SIG-M5 (cell line): ENCODE results near the gene PCBP2.
"Not testable (repeated sequence)": the region's sequence is repeated elsewhere in the genome, so short reads cannot be mapped to it uniquely, and the experiment has no call there.

Experiments
- DNase-seq: peaks from one replicate; lab custom pipeline; 2025; lab: John Stamatoyannopoulos, UW

PCBP2 gene

DNA sequence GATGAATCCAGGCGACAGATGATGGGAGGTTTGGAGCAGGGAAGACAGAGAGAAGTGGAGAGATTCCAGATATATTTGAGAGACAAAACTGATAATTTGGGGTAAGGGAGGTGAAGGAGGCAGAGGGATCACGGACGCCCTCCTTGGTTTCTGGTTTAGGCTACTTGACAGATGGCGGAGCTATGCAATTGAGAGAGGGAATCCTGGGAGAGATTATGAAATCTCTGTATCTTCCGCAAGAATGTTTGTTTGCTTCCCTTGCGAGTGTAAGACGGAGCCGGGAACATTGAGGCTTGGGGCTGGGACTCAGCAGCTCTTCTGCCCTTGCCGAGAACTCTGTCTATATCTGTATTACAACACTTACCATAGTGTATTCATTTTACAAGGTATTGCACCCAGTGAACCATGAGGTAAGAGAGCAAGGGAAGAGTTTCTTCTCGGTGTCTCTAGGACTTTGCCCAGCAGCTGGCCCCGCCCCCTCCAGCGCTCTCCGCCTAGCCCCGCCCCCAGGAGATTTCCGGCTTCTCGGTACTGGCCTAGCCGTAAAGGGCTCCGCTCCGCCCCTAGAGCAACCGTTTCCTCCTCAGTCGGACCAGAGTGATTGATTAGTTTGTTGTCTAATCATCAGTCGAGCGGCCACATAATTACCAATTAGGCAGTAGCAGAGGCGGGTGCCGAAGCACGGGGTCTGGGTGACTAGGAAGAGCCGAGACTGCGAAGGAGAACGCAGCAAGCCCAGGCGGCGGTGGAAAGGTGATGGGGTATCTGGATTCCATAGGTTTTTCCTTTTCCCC is 10.7 kb upstream of the PCBP2 start, which contains the start of gene PRR13:
PRR13 (plus strand) TSS at position 695 of the 794 bp plus-strand sequence. CDS start 981 bp downstream, outside the sequence.
- DNase-seq = peak; percentile 99

- DNase-seq = no peak
Measured at GRCh38 chr12:53443955-53444354, 7.9 kb upstream of the PCBP2 start.

GRCh38 chr12:53444593-53445325 is 7.1 kb upstream of the PCBP2 start:
- DNase-seq = not testable (repeated sequence)

- no peak for DNase-seq
Measured at GRCh38 chr12:53450936-53451335, 966 bp upstream of the PCBP2 start.

GRCh38 chr12:53452159-53453077 is 516 bp downstream of the PCBP2 start:
- DNase-seq = no peak

DNA sequence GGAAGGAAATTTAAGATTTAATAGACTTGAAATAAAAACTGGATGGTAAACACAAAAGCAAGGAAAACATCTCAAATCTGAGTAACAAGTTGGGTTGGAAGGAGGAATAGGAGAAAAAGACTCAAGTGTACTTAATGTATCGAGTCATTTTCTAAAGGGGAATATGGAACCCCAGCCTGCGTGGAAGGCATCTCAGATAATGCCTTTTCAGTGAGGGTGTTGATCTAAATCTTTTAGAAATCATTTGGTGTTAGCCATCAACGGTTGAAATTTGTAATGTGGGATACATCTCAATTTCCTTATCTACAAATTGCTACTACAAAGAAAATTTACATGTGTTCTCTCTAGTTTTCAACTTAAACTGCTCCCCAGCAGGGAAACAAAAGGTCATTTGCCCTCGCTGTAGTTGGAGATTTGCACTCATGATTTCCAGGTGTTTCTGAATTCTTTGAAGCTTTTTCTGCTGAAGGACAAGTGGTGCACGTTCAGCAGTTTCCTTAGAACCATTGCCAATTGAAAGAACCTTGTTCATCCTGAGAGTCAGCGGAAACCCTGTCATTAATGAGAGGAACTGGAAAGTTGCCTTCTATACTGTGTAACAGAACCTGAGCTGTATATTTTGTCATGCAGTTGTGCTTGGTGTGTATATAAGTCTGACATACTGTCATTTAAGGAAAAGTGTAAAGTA is 2.2 kb downstream of the PCBP2 start:
- DNase-seq = no peak

DNA sequence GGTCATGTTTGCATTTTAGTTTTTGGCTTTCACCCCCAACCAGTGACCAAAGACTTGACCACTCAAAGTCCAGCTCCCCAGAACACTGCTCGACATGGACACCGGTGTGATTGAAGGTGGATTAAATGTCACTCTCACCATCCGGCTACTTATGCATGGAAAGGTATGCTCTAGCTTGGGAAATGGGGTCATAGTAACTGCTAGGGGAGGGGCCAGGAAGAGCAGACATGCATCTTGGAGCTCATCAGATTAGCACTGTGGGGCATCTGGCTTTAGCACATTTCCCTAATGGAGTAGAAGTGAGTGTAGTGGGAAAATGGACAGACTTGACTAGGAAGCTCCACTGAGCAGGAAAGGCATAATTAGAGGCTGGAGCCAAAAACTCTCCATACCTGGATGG is 2.8 kb downstream of the PCBP2 start:
- no peak for DNase-seq

DNA sequence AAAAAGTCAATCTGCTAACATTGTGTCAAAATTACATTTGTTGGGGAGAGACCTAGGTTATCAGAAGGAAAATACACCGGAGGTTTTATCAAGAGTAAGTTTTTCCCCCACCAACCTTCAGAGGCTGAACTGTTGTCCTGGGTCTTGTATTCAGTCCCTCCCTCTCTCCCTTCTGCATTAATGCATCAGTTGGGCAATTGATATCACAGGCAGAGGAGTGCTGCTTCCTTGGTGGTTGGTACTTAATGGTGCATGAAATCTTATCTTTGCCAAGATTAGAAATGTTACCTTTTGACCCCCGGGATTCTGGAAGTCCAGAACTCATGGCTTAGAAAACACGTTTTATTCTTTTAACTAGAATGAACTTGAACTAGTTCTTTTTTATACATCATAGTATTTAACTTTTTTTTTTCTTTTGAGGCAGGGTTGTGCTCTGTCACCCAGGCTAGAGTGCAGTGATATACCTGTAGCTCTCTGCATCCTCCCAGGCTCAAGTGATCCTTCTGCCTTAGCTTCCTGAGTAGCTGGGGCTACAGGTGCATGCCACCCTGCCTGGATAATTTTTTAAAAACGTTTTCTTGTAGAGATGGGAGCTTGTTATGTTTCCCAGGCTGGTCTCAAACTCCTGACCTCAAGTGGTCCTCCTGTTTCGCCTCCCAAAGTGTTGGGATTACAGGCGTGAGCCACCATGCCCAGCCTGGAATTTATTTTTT is 4.9 kb downstream of the PCBP2 start:
- no peak for DNase-seq

DNA sequence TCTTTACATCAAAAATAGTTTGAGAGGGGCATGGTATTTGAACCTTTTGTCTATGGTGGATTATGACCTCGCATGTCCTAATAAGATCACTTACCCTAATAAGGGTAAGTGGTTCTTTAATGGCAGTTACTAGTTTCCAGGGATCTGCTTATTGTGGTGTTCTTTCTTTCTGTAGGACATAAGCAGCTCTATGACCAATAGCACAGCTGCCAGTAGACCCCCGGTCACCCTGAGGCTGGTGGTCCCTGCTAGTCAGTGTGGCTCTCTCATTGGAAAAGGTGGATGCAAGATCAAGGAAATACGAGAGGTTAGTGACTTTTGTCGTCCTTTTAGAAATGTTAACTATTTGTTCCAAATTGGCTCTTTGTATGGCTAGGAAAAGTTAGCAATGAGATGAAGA is 7.2 kb downstream of the PCBP2 start:
- DNase-seq = no peak

DNA sequence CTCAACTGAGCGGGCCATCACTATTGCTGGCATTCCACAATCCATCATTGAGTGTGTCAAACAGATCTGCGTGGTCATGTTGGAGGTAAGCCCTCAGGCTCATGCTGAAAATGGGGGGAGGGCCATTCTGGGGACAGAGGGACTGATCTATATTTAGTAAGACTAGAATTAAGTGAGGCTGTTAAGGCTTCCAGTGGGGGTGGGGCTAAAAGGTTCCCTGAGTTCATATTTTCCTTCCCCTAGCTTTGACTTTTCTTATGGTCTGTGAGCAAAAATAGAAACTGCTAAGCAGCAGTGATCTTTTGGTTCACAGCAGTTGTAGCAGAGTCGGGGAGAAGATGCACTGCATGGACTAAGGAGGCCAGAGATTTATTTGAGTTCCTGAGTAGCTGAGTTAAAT is 9.2 kb downstream of the PCBP2 start:
- DNase-seq = no peak

DNA sequence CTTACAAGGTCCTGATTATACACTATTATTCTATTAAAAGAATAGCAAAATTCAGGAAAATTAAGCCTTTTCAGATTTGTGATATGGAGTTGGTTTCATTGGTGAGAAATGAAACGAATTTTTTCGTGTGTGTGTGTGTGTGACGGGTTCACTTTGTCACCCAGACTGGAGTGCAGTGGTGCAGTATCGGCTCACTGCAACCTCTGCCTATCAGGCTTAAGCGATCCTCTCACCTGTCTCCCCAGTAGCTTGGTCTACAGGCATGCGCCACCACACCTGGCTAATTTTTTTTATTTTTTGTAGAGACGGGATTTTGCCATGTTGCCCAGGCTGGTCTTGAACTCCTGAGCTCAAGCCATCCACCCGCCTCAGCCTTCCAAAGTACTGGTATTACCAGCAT is 9.7 kb downstream of the PCBP2 start:
- DNase-seq = no peak

GRCh38 chr12:53462935-53463334 is 11.0 kb downstream of the PCBP2 start:
- no peak for DNase-seq

GRCh38 chr12:53463802-53464560 is 12.1 kb downstream of the PCBP2 start:
- no peak for DNase-seq

GRCh38 chr12:53464685-53465418 is 12.9 kb downstream of the PCBP2 start:
- DNase-seq = no peak

GRCh38 chr12:53465679-53466078 is 13.8 kb downstream of the PCBP2 start:
- no peak for DNase-seq

DNA sequence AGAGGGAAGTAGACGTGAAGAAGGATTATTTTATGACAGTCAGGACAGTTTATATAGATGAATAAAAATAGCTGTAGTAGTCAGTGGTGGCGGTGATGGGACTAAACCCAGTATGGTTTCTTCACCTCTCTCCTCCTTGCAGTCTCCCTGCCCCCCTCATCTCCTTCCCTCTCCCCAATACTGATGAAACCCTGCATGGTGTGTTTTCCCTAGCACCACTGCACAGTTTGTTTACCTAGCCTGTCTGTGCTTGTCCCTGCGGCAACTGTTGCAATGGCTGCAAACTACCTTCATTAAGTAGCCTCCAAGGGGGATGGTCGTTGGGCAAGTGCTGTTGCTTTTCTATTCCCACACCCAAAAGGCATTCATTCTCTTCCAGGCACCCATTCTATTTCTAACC is 14.7 kb downstream of the PCBP2 start:
- DNase-seq = no peak

GRCh38 chr12:53467082-53467481 is 15.2 kb downstream of the PCBP2 start:
- DNase-seq = no peak

GRCh38 chr12:53467880-53468279 is 16.0 kb downstream of the PCBP2 start:
- no peak for DNase-seq

DNA sequence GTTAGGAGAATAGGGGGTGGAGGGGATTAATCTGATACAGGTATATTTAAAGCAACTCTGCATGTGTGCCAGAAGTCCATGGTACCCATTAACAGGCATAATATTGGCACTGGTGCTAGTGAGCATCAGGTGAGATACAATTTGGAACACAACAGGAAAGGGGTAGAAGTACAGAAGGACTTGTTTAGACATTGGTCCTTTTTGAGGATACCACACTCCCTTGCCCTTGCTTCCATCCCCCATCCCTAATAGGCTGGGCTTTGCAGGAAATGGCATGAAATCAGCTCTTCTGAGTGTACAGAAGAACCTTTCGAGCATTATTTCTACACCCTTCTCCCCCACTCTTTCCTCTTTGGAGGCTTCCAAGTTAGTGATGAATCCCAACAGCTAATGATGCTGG is 16.4 kb downstream of the PCBP2 start:
- DNase-seq = no peak
